Measurements from ENCODE around the gene DUSP18. TPM values are rescaled to one million over a fixed set of nuclear protein-coding genes. Genes with fewer than 3 reads are reported as not detected.
"Not testable (repeated sequence)": the region's sequence is repeated elsewhere in the genome, so short reads cannot be mapped to it uniquely, and the experiment has no call there.

Gene DUSP18
- total RNA-seq, 1 experiment from 2014 or later = 1.8 TPM

DNA sequence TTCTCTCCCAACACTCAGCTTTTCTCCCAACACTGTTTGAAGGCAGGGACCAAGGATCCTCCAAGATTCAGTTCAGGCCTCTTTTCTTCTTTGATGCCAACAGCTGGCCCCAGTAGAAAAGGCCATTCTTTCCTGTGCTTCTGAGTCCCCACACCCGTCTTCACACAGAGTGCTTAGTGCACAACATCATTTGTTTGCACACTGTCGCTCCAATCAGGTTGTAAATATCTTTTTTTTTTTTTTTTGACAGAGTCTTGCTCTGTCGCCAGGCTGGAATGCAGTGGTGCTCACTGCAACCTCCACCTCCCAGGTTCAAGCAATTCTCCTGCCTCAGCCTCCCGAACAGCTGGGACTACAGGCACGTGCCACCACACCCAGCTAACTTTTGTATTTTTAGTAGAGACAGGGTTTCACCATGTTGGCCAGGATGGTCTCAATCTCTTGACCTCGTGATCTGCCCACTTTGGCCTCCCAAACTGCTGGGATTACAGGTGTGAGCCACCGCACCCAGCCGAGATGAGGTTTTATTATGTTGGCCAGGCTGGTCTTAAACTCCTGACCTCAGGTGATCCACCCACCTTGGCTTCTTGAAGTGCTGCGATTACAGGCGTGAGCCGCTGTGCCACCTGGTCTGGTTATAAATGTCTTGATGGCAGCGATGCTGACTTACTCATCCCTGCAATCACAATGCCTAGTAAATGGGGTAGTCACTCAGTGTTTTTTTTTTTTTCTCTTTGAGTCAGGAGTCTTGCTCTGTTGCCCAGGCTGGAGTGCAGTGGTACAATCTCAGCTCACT, 12.4 kb upstream of the DUSP18 start:
- DNase-seq (ENCODE audit: low spot score) = not testable (repeated sequence)

GRCh38 chr22:30676565-30676964, 8.9 kb upstream of the DUSP18 start:
- not testable (repeated sequence) for DNase-seq (ENCODE audit: low spot score)

DNA sequence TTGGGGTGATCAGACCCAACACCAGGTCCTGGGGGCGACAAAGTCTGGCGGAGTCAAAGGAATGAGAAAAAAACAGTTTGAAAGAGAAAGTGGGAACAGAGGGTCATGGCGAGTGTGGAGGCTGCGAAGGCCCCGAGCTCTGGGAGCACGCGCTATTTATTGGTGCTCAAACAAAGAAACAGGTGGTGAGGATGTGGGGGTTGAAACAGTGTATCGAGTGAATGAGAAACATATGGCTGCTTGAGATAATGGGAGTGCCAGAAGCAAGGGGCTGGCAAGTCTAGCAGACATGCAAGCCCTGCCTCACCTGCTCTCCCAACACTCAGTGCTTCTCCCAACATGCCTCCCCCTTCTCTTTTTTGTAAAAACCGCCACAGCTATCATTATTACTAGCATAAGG, 7.8 kb upstream of the DUSP18 start:
- no peak for DNase-seq (ENCODE audit: low spot score)

DNA sequence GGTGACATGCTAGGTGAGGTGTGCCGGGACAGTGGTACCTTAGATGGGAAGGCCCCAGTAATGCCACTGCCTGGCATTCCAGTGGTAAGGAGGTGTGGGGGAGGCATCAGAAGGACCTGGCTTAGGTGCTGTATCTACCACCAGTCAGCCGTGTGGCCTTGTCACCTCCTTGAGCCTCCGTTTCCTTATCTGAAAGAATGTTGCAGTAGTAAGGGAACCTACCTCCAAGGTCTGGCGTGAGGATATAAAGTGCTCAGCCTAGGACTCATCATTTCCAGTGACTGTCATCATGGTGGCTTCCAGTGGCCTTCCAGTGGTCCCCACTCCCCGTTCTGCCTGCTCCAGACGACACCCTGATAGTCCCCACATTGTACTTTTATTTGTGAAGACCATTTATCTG, 6.8 kb upstream of the DUSP18 start:
- no peak for DNase-seq (ENCODE audit: low spot score)

- no peak for DNase-seq (ENCODE audit: low spot score)
Measured at GRCh38 chr22:30673136-30673535, 5.5 kb upstream of the DUSP18 start.

- no peak for DNase-seq (ENCODE audit: low spot score)
Measured at GRCh38 chr22:30671071-30671470, 3.4 kb upstream of the DUSP18 start.

DNA sequence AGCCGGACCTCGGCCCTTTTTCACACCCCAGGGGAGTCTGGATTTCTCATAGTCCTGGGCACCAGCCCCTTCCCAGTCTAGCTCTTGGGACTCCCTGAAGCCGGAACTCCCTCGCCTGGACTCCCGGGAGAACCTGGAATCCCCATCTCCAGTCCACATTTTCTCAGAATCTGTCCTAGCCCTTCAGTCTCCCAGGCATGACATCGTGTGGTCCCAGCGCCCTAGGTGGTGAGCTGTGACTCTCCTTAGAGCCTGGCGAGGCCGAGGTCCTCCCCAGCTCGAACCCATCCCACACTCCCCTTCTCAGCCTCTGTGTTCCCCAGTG, 673 bp upstream of the DUSP18 start:
- DNase-seq (ENCODE audit: low spot score) = no peak

GRCh38 chr22:30667107-30667493, 575 bp downstream of the DUSP18 start:
- no peak for DNase-seq (ENCODE audit: low spot score)

- no peak for DNase-seq (ENCODE audit: low spot score)
Measured at GRCh38 chr22:30665786-30666185, 1.9 kb downstream of the DUSP18 start.

DNA sequence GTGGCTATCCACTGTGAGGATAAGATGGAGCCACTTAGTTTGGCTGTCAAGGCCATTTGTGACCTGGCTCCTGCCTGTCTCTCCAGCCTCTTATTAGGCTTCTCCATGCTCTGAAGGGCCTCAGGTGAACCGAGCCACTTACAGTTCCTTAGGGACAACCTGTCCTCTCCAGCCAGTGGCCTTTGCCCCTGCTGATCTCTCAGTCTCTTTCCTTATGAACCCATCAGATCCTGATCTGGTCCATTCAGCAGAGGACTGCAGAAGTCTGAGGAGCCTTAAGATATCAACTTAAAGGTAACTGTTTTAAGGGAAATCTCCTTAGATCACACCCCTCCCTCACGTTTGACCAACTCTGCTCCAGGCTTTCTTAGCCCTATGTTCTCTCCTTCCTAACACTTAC, 2.4 kb downstream of the DUSP18 start:
- DNase-seq (ENCODE audit: low spot score) = no peak

GRCh38 chr22:30664798-30665197, 2.9 kb downstream of the DUSP18 start:
- DNase-seq (ENCODE audit: low spot score) = no peak

GRCh38 chr22:30662040-30662439, 5.6 kb downstream of the DUSP18 start:
- DNase-seq (ENCODE audit: low spot score) = no peak

GRCh38 chr22:30655532-30655931, 12.1 kb downstream of the DUSP18 start:
- DNase-seq (ENCODE audit: low spot score) = no peak

DNA sequence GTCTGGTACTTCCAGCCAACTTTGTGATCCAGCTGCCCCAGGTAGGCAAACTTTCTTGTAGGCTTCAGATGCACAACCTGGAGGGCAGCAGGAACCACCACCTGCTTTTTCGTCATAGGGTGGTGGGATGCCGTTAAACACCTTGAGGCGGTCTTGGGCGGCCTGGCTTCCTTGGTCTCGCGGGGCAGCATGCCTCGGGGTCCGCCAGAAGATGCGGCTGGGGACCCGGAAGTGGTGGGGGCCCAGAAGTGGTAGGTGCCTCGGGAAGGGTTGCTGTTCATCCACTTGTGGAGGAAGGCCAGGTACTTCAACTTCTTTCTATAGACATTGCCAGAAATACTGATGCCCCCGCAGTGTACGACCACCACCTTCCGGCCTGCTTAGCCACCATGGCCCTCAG, 13.3 kb downstream of the DUSP18 start:
- no peak for DNase-seq (ENCODE audit: low spot score)

DNA sequence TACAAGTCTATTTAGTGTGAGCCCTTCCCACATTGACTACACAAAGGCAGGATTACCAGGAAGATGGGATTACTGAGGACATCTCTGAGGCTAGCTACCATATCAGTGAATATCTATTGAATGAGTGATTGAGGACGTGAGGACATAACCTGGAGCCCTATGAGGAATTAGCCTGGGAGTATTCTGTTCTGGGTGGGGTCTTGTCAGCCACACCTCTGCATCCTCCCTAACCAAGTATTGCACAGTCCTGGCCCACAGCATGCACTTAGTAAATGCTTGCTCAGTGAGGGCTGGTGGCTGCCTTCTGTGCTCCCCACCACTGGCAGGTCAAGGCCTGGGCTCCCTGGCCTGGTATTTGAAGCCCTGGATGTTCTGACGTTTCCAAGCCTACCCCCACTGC, 14.8 kb downstream of the DUSP18 start:
- DNase-seq (ENCODE audit: low spot score) = no peak

DNA sequence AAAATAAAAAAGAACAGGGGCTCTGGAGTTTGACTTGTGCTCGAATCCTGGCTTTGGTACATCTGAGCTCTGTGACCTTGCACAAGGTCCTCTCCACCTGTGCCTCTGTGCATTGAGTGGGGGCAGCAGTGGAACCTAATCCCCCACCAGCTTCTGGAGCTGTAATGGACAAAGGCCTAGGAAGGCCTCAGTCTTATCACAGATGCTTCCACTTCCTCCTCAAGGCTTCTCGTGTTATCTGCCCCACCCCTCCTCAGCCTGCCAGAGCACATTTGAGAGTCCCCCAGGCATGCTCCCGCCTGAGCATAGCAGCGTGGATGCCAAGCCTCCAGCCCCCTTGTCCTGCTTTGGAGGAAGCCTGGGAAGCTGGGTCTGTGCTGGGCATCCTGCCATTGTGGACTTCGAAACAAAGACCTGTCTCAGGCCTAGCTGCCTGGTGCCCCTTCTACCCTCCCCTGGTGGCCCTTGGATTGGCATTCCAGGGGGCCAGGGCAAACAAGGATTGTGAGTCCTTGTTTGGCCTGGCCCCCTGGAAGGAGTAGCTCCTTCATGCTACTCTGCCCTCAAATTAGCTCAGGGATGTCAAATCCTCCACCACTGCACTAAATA, 17.1 kb downstream of the DUSP18 start:
- DNase-seq (ENCODE audit: low spot score) = no peak

- DNase-seq (ENCODE audit: low spot score) = peak; percentile 79
Measured at GRCh38 chr22:30649430-30650007, 18.2 kb downstream of the DUSP18 start.

DNA sequence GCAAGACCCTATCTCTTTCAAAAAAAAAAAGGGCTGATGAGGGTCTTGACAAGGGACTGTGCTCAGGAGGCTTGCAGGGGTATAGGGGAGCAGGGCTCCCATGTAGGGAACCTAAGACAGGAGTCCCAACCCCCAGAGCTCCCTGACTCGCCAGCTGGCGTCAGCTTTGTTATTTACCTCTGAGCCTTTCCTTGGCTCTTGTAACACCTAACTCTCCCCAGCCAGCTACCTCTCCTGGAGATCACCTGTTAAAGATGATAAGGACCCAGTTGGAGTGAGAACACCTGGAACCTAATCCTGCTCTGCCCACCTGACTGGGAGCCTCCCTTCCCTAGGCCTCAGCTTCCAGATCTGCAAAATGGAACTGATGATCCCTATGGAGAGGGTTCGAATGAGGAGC, 18.9 kb downstream of the DUSP18 start:
- no peak for DNase-seq (ENCODE audit: low spot score)

DNA sequence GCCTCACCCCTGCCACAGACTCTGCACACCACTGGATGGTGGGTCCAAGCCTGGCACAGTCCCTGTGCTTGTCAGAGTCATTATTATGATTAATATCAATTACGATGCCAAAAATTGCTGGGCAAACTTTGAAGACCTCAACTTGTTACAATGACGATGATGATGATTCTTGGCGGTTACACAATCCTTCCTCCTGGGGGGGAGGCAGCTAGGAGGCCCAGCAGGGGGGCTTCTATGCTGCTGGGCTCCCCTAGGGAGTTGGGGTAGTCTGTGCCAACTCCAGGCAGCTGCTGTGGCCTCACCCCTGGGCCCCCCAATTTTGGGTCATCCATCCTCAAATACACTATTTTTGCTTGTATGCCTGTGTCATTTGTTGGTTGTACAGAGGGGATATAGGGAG, 20.1 kb downstream of the DUSP18 start:
- no peak for DNase-seq (ENCODE audit: low spot score)

DNA sequence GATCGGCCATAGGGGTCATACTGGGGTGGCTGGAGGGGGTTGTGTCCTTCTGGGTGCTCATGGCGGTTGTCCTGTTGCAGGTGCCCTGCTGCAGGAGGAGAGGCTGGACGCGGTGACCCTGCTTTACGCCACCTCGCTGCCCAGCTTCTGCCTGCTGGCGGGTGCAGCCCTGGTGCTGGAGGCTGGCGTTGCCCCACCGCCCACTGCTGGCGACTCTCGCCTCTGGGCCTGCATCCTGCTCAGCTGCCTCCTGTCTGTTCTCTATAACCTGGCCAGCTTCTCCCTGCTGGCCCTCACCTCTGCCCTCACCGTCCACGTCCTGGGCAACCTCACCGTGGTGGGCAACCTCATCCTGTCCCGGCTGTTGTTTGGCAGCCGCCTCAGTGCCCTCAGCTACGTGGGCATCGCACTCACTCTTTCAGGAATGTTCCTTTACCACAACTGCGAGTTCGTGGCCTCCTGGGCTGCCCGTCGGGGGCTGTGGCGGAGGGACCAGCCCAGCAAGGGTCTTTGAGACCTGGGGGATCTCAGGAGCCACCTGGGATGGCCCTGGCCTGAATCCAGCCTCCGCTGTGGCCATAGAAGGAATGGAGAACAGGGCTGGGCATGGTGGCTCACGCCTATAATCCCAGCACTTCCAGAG, 21.0 kb downstream of the DUSP18 start:
- DNase-seq (ENCODE audit: low spot score) = no peak

DNA sequence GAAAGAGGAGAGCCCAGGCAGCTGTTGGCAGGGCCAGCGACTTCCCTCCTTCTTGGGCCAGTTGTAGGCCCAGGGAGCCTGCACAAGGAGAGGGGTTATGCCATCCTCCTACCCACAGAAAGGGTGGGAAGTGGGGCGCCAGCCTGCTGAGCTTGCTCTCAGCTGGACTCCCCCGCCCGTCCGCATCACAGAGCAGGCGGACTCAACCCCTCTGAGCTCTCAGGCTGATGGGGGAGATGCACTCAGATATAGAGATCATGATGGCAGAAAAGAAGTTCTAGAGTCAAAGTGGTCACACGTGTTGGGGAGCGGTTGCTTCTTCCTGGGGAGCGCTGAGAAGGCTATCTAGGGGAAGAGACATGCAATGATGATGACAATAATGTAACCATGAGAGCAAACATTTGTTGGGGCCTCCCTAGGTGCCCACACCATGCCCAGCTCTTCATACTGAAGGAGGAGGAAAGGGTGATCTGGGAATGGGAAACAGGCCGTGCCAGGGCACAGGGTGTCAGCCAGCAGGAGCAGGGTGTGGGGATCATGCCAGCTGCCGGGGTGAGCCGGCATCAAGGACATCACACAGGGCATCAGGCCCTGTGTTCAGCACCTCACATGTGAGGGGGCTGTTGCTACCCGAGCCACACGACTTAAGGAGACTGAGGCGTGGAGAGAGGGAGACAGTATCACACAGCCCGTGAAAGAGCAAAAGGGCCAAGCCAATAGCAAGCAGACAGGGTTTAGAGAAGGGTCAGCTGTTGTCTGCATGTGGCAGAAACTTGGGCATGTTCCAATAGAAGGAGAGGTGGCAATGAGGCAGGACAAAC, 24.4 kb downstream of the DUSP18 start:
- no peak for DNase-seq (ENCODE audit: low spot score)

DNA sequence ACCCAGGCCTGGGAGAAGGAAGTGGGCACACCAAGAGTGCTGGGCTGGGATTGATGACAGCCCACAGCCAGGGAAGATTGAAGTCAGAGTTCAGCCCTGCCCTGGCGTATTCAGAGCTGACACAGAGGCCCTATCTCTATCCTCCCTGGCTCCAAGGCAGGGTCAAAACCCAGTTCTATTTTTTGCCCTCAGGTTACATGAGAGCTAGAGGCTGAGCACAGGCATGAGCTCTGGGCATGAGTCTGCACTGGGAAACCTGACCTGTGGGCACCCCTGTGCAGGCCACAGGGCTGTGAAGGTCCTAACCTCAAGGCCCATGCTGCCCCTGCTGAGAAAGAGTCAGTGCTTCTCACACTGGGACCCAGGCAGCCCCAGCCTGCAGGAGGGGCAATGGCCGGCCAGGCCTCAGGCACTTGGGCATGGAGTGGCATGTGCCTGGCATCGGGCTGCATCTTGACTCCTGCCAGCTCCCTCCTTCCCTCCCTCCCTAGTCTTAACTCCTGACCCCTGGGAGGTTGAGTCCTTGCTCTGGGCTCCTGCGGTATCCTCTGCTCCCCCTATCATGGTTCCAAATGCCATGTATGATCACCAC, 26.7 kb downstream of the DUSP18 start:
- DNase-seq (ENCODE audit: low spot score) = no peak
